K562 (cell line): ENCODE results near the gene SLC19A2. TPM values are rescaled to one million over a fixed set of nuclear protein-coding genes. Genes with fewer than 3 reads are reported as not detected.

ENCODE experiments used
- ARID1B ChIP-seq: fragments of 450-650 bp; IDR thresholded peaks from 2 replicates; pipeline ENCODE4 v1.6.1; 2016; ENCODE audit warnings: antibody characterized with exemption, mild to moderate bottlenecking, inconsistent platforms
- EP300 ChIP-seq: IDR thresholded peaks from 2 replicates; pipeline ENCODE4 v1.6.1; 2012; ENCODE audit warnings: low read length, improper control_type of control experiment
- FOXK1 ChIP-seq: sonication (generic); formaldehyde crosslinking; IDR thresholded peaks from 2 replicates; pipeline ENCODE4 v1.8.0; 2022; ENCODE audit warnings: missing genetic modification reagents, mild to moderate bottlenecking, borderline replicate concordance
- FOXO4 ChIP-seq: fragments of 450-650 bp; formaldehyde crosslinking; IDR thresholded peaks from 2 replicates; pipeline ENCODE4 v1.4.0; 2020; ENCODE audit warnings: mild to moderate bottlenecking, moderate library complexity
- HDAC8 ChIP-seq: fragments of 450-650 bp; IDR thresholded peaks from 2 replicates; pipeline ENCODE4 v1.6.1; 2016; ENCODE audit warnings: mild to moderate bottlenecking, missing genetic modification characterization, moderate library complexity, missing compliant biosample characterization
- MEIS2 ChIP-seq: fragments of 450-650 bp; IDR thresholded peaks from 2 replicates; pipeline ENCODE4 v1.6.1; 2014; ENCODE audit warnings: mild to moderate bottlenecking; ENCODE audit not compliant: partially characterized antibody
- PKNOX1 ChIP-seq: fragments of 450-650 bp; IDR thresholded peaks from 2 replicates; pipeline ENCODE4 v1.6.1; 2016
- RCOR1 ChIP-seq, 2 experiments: IDR thresholded peaks; 2 replicates each; pipeline ENCODE4 v1.6.1; 2012; ENCODE audit warnings: low read depth in 2 of 2, low read length in 2 of 2, borderline replicate concordance in 1 of 2, improper control_type of control experiment in 1 of 2
- TEAD4 ChIP-seq, 2 experiments: sonication (generic) in 1 of 2; formaldehyde crosslinking in 1 of 2; IDR thresholded peaks; 2 replicates each; pipeline versions ENCODE4 v1.6.1 to v1.8.0; 2012 to 2022; ENCODE audit warnings: borderline replicate concordance in 1 of 2, inconsistent platforms in 1 of 2, low read length in 1 of 2, mild to moderate bottlenecking in 1 of 2, missing genetic modification reagents in 1 of 2
- YBX1 ChIP-seq: fragments of 450-650 bp; IDR thresholded peaks from 2 replicates; pipeline ENCODE4 v1.7.1; 2016; ENCODE audit warnings: mild to moderate bottlenecking
- polyA plus RNA-seq, 8 experiments: library from polyadenylated mRNA; depleted of rRNA in 4 of 8; stranded (reverse) in 5 of 8; unstranded in 3 of 8; fragments of >200 nt; fragmentation: Nextera tagmentation in 2 of 8; fragmentation: Illumina TruSeq in 1 of 8; extraction: Ambion mirVana in 2 of 8; extraction: Trizol in 1 of 8; gene quantifications; 2 replicates each; pipeline versions ENCODE4 v1.2.1 to v1.2.3, GENCODE V29; 2011 to 2014; ENCODE audit warnings: inconsistent platforms in 1 of 8, missing spikeins in 1 of 8
- total RNA-seq, 7 experiments: library from RNA; depleted of rRNA in 6 of 7; stranded (reverse); fragments of >200 nt in 6 of 7; fragmentation: Illumina TruSeq in 2 of 7; extraction: Trizol in 2 of 7; gene quantifications; 2 replicates each; pipeline versions ENCODE4 v1.2.1 to v1.2.3, GENCODE V29; 2011 to 2021; ENCODE audit warnings: low replicate concordance in 1 of 7
- TF ChIP-seq, protein P1 (sequence below): sonication (generic); formaldehyde crosslinking; IDR thresholded peaks from 2 replicates; pipeline ENCODE4 v1.8.0; 2022; ENCODE audit warnings: missing genetic modification reagents, mild to moderate bottlenecking, borderline replicate concordance

The SLC19A2 gene
- total and polyA plus RNA-seq, 9 of the 15 experiments (the other 6 are each of a cell fraction or from before 2014, with no cell fraction given), result 7.4 to 42.8 (median 19.2) TPM

DNA sequence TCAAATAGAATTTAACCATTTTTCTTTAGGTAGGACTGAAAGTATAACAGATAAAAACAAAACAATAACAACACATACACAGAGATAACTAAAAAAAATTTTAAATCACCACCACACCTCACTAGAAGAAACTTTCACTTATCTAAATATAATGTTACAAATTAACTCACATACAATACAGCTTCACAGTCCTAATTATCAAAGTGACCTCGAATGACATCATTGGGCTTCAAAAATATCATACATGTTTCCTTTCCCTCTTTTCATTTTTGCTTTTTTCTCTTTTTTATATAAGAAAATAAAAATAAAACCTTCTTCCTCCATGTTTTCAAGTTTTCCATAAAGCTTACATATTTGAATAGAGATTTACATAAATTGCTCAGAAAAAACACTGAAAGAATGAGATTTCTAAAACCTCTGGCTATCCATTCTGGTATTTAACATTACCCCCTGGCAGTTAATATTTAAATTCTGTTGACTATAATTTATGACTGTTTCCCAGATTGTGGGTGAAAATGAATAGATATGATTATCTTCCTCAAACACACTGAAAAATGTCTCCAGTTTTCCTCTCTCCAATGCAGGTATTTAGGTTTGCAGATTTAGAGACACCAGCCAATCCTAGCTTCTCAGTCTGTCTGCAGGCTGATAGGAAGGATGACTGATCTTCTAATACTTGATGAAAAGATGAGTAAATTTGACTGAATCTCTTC is 40.5 kb upstream of the SLC19A2 start (continued):
- TF ChIP-seq FOXO4 (CRISPR knock-in tag) (no peak), FOXK1 (no peak), HDAC8 (tag) (no peak), MEIS2 (peak; percentile 90), RCOR1 (IDR thresholded peaks at IDR 0.05; ENCODE audit: borderline replicate concordance in 1 of 2, low read depth in 2 of 2, low read length in 2 of 2) (0 out of 4 replicates have a peak, but pooled peaks of 1 of the 2 experiments have one; percentile 23), YBX1 (no peak), TEAD4 (IDR thresholded peaks at IDR 0.05; ENCODE audit: low read length) (peak; percentile 64), TEAD4 (CRISPR knock-in tag; IDR thresholded peaks at IDR 0.05; ENCODE audit: borderline replicate concordance) (no peak), ARID1B (peak; percentile 34; the same call in 1 of the 2 replicates), EP300 (peak; percentile 42; the same call in 1 of the 2 replicates), PKNOX1 (peak; percentile 72; the same call in 1 of the 2 replicates)
- TF ChIP-seq, protein P1, sequence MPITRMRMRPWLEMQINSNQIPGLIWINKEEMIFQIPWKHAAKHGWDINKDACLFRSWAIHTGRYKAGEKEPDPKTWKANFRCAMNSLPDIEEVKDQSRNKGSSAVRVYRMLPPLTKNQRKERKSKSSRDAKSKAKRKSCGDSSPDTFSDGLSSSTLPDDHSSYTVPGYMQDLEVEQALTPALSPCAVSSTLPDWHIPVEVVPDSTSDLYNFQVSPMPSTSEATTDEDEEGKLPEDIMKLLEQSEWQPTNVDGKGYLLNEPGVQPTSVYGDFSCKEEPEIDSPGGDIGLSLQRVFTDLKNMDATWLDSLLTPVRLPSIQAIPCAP (CRISPR knock-in tag), result no peak
- TF ChIP-seq, all 486 proteins: peak for 13
